NCI-H1694 treated with DMSO at 0.1 percent for 48 hours (cell line): Measurements from ENCODE around the gene TIPRL.
A peak's percentile ranks its signal among the peaks of the same experiment; 100 is the strongest.
"Not testable (repeated sequence)": the region's sequence is repeated elsewhere in the genome, so short reads cannot be mapped to it uniquely, and the experiment has no call there.

Source experiments
- DNase-seq: peaks from one replicate; lab custom pipeline; 2025; lab: John Stamatoyannopoulos, UW

Gene TIPRL

GRCh38 chr1:168178638-168179437 lies at the start of gene TIPRL:
TIPRL (plus strand) TSS chr1:168178962; CDS start chr1:168179078, 116 bp downstream.
- peak; percentile 98 for DNase-seq

GRCh38 chr1:168129933-168130332 lies 48.8 kb upstream of the TIPRL start:
- no peak for DNase-seq

- DNase-seq: no peak
Observed at GRCh38 chr1:168134132-168134531, 44.6 kb upstream of the TIPRL start.

- no peak for DNase-seq
Observed at GRCh38 chr1:168134642-168135041, 44.1 kb upstream of the TIPRL start.

GRCh38 chr1:168135116-168135920 lies 43.4 kb upstream of the TIPRL start:
- DNase-seq: no peak

GRCh38 chr1:168135921-168136708 lies 42.6 kb upstream of the TIPRL start:
- DNase-seq: no peak

- no peak for DNase-seq
Observed at GRCh38 chr1:168136709-168137514, 41.9 kb upstream of the TIPRL start, which contains the start of gene GPR161. GPR161 (minus strand) TSS chr1:168136930; CDS start chr1:168104850, 32,080 bp downstream.

GRCh38 chr1:168137515-168137821 lies 41.3 kb upstream of the TIPRL start:
- no peak for DNase-seq

GRCh38 chr1:168138134-168138533 lies 40.6 kb upstream of the TIPRL start:
- no peak for DNase-seq

- no peak for DNase-seq
Observed at GRCh38 chr1:168139070-168139469, 39.7 kb upstream of the TIPRL start.

- no peak for DNase-seq
Observed at GRCh38 chr1:168141871-168142385, 36.8 kb upstream of the TIPRL start.

- peak; percentile 77 for DNase-seq
Observed at GRCh38 chr1:168145184-168146159, 33.3 kb upstream of the TIPRL start.

- DNase-seq: no peak
Observed at GRCh38 chr1:168146160-168146539, 32.6 kb upstream of the TIPRL start.

- DNase-seq: no peak
Observed at GRCh38 chr1:168146626-168147025, 32.1 kb upstream of the TIPRL start.

- DNase-seq: no peak
Observed at GRCh38 chr1:168148916-168149315, 29.8 kb upstream of the TIPRL start.

- DNase-seq: no peak
Observed at GRCh38 chr1:168150283-168150682, 28.5 kb upstream of the TIPRL start.

GRCh38 chr1:168151935-168152334 lies 26.8 kb upstream of the TIPRL start:
- DNase-seq: no peak

- DNase-seq: not testable (repeated sequence)
Observed at GRCh38 chr1:168154707-168155106, 24.1 kb upstream of the TIPRL start.

- no peak for DNase-seq
Observed at GRCh38 chr1:168155910-168156309, 22.9 kb upstream of the TIPRL start.

- no peak for DNase-seq
Observed at GRCh38 chr1:168157638-168158037, 21.1 kb upstream of the TIPRL start.
